Measurements from ENCODE around the gene IREB2. TPM values are rescaled to one million over a fixed set of nuclear protein-coding genes. Genes with fewer than 3 reads are reported as not detected.

IREB2 gene
- total RNA-seq, 1 donor from 2014 or later, result 69.2 TPM

DNA sequence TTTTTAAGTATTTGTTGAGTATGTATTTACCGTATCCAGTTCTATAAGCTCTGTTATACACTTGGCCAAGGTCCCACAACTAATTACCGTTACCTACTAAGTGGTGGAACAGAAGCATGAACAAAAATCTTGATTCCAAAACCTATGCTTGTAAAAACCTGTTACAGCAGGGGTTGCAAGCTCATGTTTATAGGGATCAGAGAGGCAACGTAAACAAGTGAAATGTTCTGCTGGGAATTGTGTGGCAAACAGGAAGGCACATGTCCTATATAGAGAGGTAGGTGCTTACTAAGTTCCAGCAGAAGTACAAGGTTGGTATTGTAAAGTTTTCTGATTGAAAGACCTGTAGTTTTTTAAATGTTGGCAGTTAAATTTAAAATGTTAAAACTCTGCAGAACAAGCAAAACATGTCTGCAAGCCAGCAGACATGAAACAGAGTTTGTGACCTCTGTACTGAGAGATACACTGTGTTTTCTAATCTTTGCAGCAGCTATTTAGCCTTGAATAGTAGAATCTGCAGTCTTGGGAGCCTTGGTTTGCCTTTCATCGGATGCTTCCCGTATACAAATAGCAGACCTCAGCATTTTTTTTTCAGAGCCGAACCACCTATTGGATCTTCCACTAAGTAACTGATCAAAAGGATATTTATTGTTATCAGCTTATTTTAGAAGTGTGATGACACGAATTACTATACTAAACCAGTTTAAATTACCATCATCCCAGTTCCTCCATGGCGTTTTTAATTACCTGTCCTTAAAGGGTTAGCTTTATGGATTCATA lies 11.4 kb downstream of the IREB2 start:
- Histone ChIP-seq H3K27ac (ENCODE audit: low read depth, low read length) (no peak overlapping the region), H2AFZ (ENCODE audit: low read depth, low read length) (no peak overlapping the region), H3K9ac (ENCODE audit: low read length) (no peak overlapping the region), H3K4me1 (ENCODE audit: insufficient read depth, low read length) (no peaks in the 10 kb centered on the region), H3K27me3 (ENCODE audit: insufficient read depth, low read length) (no peaks in the 10 kb centered on the region), H4K20me1 (ENCODE audit: insufficient read depth, low read length) (peaks cover 89% of the 10 kb centered on the region), H3K9me3 (ENCODE audit: insufficient read depth, low read depth, low read length) (no peaks in the 10 kb centered on the region), H3K4me3 (ENCODE audit: insufficient read depth, low read depth, low read length) (no peak overlapping the region), H3K79me2 (ENCODE audit: insufficient read depth, low read length) (peaks cover 100% of the 10 kb centered on the region), H3K4me2 (ENCODE audit: low read length) (no peak overlapping the region), H3K36me3 (ENCODE audit: insufficient read depth, low read length) (peaks cover 15% of the 10 kb centered on the region)
- Mint-ChIP-seq H3K27ac (ENCODE audit: unreplicated experiment) (no peak overlapping the region), H3K4me3 (ENCODE audit: unreplicated experiment) (no peak overlapping the region), H3K36me3 (ENCODE audit: low read depth, unreplicated experiment) (peaks cover 10% of the 10 kb centered on the region), H3K27me3 (ENCODE audit: low read depth, unreplicated experiment) (no peaks in the 10 kb centered on the region), H3K4me1 (ENCODE audit: low read depth, unreplicated experiment) (peaks cover 8% of the 10 kb centered on the region), H3K9me3 (ENCODE audit: unreplicated experiment) (no peaks in the 10 kb centered on the region)
- DNase-seq (ENCODE audit: low read depth) (no peak), FAIRE-seq (no peak)
- TF ChIP-seq, protein P1, sequence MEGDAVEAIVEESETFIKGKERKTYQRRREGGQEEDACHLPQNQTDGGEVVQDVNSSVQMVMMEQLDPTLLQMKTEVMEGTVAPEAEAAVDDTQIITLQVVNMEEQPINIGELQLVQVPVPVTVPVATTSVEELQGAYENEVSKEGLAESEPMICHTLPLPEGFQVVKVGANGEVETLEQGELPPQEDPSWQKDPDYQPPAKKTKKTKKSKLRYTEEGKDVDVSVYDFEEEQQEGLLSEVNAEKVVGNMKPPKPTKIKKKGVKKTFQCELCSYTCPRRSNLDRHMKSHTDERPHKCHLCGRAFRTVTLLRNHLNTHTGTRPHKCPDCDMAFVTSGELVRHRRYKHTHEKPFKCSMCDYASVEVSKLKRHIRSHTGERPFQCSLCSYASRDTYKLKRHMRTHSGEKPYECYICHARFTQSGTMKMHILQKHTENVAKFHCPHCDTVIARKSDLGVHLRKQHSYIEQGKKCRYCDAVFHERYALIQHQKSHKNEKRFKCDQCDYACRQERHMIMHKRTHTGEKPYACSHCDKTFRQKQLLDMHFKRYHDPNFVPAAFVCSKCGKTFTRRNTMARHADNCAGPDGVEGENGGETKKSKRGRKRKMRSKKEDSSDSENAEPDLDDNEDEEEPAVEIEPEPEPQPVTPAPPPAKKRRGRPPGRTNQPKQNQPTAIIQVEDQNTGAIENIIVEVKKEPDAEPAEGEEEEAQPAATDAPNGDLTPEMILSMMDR (IDR thresholded peaks at IDR 0.05; ENCODE audit: insufficient read depth, low read depth, low read length), result no peak
- TF ChIP-seq EZH2 (IDR thresholded peaks at IDR 0.05; ENCODE audit: insufficient read depth, low read length), result no peak

DNA sequence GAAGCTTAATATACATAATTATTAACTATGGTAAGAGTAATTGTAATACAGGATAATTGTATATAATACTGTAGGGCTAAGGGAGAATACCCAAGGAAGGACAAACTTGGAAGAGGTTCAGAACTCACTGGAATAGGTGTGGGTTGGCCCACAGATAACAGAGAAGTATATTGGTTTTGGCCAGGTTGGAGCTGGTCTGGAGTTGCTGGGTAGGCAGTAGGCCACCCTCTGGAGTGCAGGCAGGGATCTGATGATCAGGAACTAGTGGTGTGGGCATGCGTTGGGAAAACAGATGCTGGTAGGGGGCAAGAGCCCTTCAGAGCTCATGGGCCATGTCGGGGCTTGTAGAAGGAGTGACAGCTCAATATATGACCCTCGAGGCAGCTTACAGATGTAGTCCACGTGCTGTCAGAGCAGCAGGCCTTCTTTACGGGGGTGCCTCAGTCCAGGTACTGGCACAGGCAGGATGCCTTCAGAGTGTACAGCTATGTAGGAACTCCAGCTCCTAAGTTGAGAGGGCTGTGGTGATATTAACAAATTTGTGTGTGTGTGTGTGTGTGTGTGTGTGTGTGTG lies 12.4 kb downstream of the IREB2 start:
- DNase-seq (ENCODE audit: low read depth) (no peak), FAIRE-seq (no peak)
- H3K9me3 Mint-ChIP-seq (ENCODE audit: unreplicated experiment), result no peaks in the 10 kb centered on the region
- peaks cover 14% of the 10 kb centered on the region for H3K36me3 ChIP-seq (ENCODE audit: insufficient read depth, low read length)
- no peaks in the 10 kb centered on the region for H3K27me3 ChIP-seq (ENCODE audit: insufficient read depth, low read length)
- H4K20me1 ChIP-seq (ENCODE audit: insufficient read depth, low read length), result peaks cover 93% of the 10 kb centered on the region
- H3K27ac Mint-ChIP-seq (ENCODE audit: unreplicated experiment), result no peak overlapping the region
- H2AFZ ChIP-seq (ENCODE audit: low read depth, low read length), result no peak overlapping the region
- peaks cover 12% of the 10 kb centered on the region for H3K4me1 Mint-ChIP-seq (ENCODE audit: low read depth, unreplicated experiment)
- H3K9me3 ChIP-seq (ENCODE audit: insufficient read depth, low read depth, low read length), result no peaks in the 10 kb centered on the region
- peaks cover 100% of the 10 kb centered on the region for H3K79me2 ChIP-seq (ENCODE audit: insufficient read depth, low read length)
- no peak overlapping the region for H3K4me3 ChIP-seq (ENCODE audit: insufficient read depth, low read depth, low read length)
- TF ChIP-seq, protein P1 (IDR thresholded peaks at IDR 0.05; ENCODE audit: insufficient read depth, low read depth, low read length), result no peak
- TF ChIP-seq EZH2 (IDR thresholded peaks at IDR 0.05; ENCODE audit: insufficient read depth, low read length), result no peak
- peaks cover 10% of the 10 kb centered on the region for H3K36me3 Mint-ChIP-seq (ENCODE audit: low read depth, unreplicated experiment)
- H3K4me3 Mint-ChIP-seq (ENCODE audit: unreplicated experiment), result no peak overlapping the region
- no peak overlapping the region for H3K4me2 ChIP-seq (ENCODE audit: low read length)
- no peaks in the 10 kb centered on the region for H3K27me3 Mint-ChIP-seq (ENCODE audit: low read depth, unreplicated experiment)
- no peaks in the 10 kb centered on the region for H3K4me1 ChIP-seq (ENCODE audit: insufficient read depth, low read length)
- no peak overlapping the region for H3K9ac ChIP-seq (ENCODE audit: low read length)
- H3K27ac ChIP-seq (ENCODE audit: low read depth, low read length), result no peak overlapping the region

DNA sequence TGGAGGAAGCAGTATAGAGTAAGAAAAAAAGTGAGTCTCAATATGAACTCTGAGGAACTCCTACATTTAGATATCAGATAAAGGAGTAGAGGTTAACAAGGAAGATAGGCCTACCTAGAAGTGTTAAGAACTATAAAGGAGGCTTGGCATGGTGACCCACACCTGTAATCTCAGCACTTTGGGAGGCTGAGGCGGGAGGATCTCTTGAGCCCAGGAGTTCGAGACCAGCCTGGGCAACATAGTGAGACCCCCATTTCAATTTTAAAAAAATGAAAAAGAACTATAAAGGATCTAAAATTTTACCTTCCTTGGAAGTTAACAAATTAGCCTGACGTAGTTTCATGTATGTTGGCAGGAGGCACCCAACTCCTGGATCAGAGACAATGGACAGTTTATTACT lies 14.5 kb downstream of the IREB2 start:
- H3K27ac Mint-ChIP-seq (ENCODE audit: unreplicated experiment), result no peak overlapping the region
- peaks cover 21% of the 10 kb centered on the region for H3K4me1 Mint-ChIP-seq (ENCODE audit: low read depth, unreplicated experiment)
- no peak overlapping the region for H3K4me3 Mint-ChIP-seq (ENCODE audit: unreplicated experiment)
- Histone ChIP-seq H3K4me1 (ENCODE audit: insufficient read depth, low read length) (peaks cover 4% of the 10 kb centered on the region), H3K27ac (ENCODE audit: low read depth, low read length) (no peak overlapping the region), H2AFZ (ENCODE audit: low read depth, low read length) (no peak overlapping the region), H3K27me3 (ENCODE audit: insufficient read depth, low read length) (no peaks in the 10 kb centered on the region), H3K4me3 (ENCODE audit: insufficient read depth, low read depth, low read length) (no peak overlapping the region), H3K79me2 (ENCODE audit: insufficient read depth, low read length) (peaks cover 100% of the 10 kb centered on the region), H3K36me3 (ENCODE audit: insufficient read depth, low read length) (peaks cover 2% of the 10 kb centered on the region), H3K9me3 (ENCODE audit: insufficient read depth, low read depth, low read length) (no peaks in the 10 kb centered on the region), H3K9ac (ENCODE audit: low read length) (no peak overlapping the region), H4K20me1 (ENCODE audit: insufficient read depth, low read length) (peaks cover 95% of the 10 kb centered on the region), H3K4me2 (ENCODE audit: low read length) (no peak overlapping the region)
- FAIRE-seq (no peak), DNase-seq (ENCODE audit: low read depth) (no peak)
- H3K9me3 Mint-ChIP-seq (ENCODE audit: unreplicated experiment), result no peaks in the 10 kb centered on the region
- TF ChIP-seq, protein P1 (IDR thresholded peaks at IDR 0.05; ENCODE audit: insufficient read depth, low read depth, low read length), result no peak
- no peak for TF ChIP-seq EZH2 (IDR thresholded peaks at IDR 0.05; ENCODE audit: insufficient read depth, low read length)
- H3K36me3 Mint-ChIP-seq (ENCODE audit: low read depth, unreplicated experiment), result peaks cover 3% of the 10 kb centered on the region
- H3K27me3 Mint-ChIP-seq (ENCODE audit: low read depth, unreplicated experiment), result no peaks in the 10 kb centered on the region

Data from astrocyte (in vitro differentiated cells and primary cell).